OCI-LY3 (cell line): ENCODE results near the gene HOXA4.

Experiments used
- CTCF ChIP-seq: fragments of 200-600, 300-600 bp; sonication (generic); IDR thresholded peaks from 2 replicates; pipeline ENCODE4 v1.5.1; 2014; ENCODE audit warnings: antibody characterized with exemption, low read length, low read depth
- EZH2phosphoT487 ChIP-seq: fragments of 200-600 bp; shearing (Covaris generic); IDR thresholded peaks from 2 replicates; pipeline ENCODE4 v1.6.1; 2018; ENCODE audit warnings: antibody characterized with exemption, mixed run types, low read depth

- TF ChIP-seq CTCF (no peak), EZH2phosphoT487 (no peak)
Measured at GRCh38 chr7:27083646-27084045, 46.9 kb downstream of the HOXA4 start.
